Uterus (tissue), 4 donors: ENCODE measurements around the gene ATP5F1E. TPM values are rescaled to one million over a fixed set of nuclear protein-coding genes. Genes with fewer than 3 reads are reported as not detected.

ENCODE experiments used
- DNase-seq, 2 donors: peaks; one replicate each; pipeline ENCODE4 v3.0.0-alpha.2; 2019 to 2020
- H3K27ac ChIP-seq, 2 donors: fragments of 200-600 bp; sonication (generic); 1 replicate in 1 of 2; 2 replicates in 1 of 2; pipeline ENCODE4 v1.5.1; 2016 to 2018
- H3K27me3 ChIP-seq, 2 donors: fragments of 200-600 bp; sonication (generic); one replicate each; pipeline ENCODE4 v1.5.1; 2018 to 2019; ENCODE audit warnings: control low read depth in 1 of 2
- H3K36me3 ChIP-seq, 2 donors: fragments of 200-600 bp; sonication (generic); one replicate each; pipeline ENCODE4 v1.5.1; 2019; ENCODE audit warnings: control low read depth in 1 of 2
- H3K4me1 ChIP-seq, 2 donors: fragments of 200-600 bp; sonication (generic); one replicate each; pipeline ENCODE4 v1.5.1; 2018 to 2019; ENCODE audit warnings: control low read depth in 1 of 2
- H3K4me3 ChIP-seq, 2 donors: fragments of 200-600 bp; sonication (generic); 1 replicate in 1 of 2; 2 replicates in 1 of 2; pipeline ENCODE4 v1.5.1; 2018 to 2019; ENCODE audit warnings: mild to moderate bottlenecking in 1 of 2
- H3K9me3 ChIP-seq, 2 donors: fragments of 200-600 bp; sonication (generic); one replicate each; pipeline ENCODE4 v1.5.1; 2019; ENCODE audit warnings: control low read depth in 1 of 2
- CTCF ChIP-seq, 4 experiments: fragments of 200-600 bp in 2 of 4; fragments of 450-650 bp in 2 of 4; sonication (generic) in 2 of 4; IDR thresholded peaks; one replicate each; pipeline ENCODE4 v1.5.1; 2016 to 2019; ENCODE audit warnings: antibody characterized with exemption in 4 of 4, mild to moderate bottlenecking in 2 of 4, moderate library complexity in 1 of 4
- POLR2A ChIP-seq, 2 donors: fragments of 450-650 bp; IDR thresholded peaks; one replicate each; pipeline ENCODE4 v1.6.1; 2016; ENCODE audit warnings: antibody characterized with exemption in 2 of 2, mild to moderate bottlenecking in 1 of 2, moderate library complexity in 1 of 2
- intact Hi-C: fragments of 100-400 bp; cut with DNase I; formaldehyde crosslinking; loops from one replicate; pipeline ENCODE4 v1.15.1; 2023; ENCODE audit warnings: low total_unique reads
- total RNA-seq, 4 donors: library from RNA; depleted of rRNA in 3 of 4; stranded (reverse); fragments of >200 nt in 3 of 4; gene quantifications; one replicate each; pipeline versions ENCODE4 v1.1.0 to v1.2.4, GENCODE V29; 2014 to 2023
- donor health status: DM: yes; HTN: yes; CAD: no.

The ATP5F1E gene
- total RNA-seq, 4 donors from 2014 or later: 5.6 to 42.4 (median 21.1) TPM

- Histone ChIP-seq H3K4me1 (peaks cover 0 to 4% of the 10 kb centered on the region in 2 donors), H3K4me3 (no peak overlapping the region), H3K27me3 (no peaks in the 10 kb centered on the region), H3K9me3 (no peaks in the 10 kb centered on the region), H3K27ac (no peak overlapping the region), H3K36me3 (no peaks in the 10 kb centered on the region)
- TF ChIP-seq POLR2A (IDR thresholded peaks at IDR 0.05) (no peak), CTCF (IDR thresholded peaks at IDR 0.05) (no peak)
- no peak for DNase-seq
- intact Hi-C loops: no loop called here
Measured at GRCh38 chr20:59001068-59001448, 31.1 kb downstream of the ATP5F1E start.

- Histone ChIP-seq H3K36me3 (no peaks in the 10 kb centered on the region), H3K4me1 (no peaks in the 10 kb centered on the region), H3K27me3 (no peaks in the 10 kb centered on the region), H3K4me3 (no peak overlapping the region), H3K9me3 (no peaks in the 10 kb centered on the region), H3K27ac (no peak overlapping the region)
- intact Hi-C loops: no loop called here
- TF ChIP-seq POLR2A (IDR thresholded peaks at IDR 0.05): no peak
- TF ChIP-seq CTCF (IDR thresholded peaks at IDR 0.05): no peak
- DNase-seq: no peak
Measured at GRCh38 chr20:59000326-59000725, 31.8 kb downstream of the ATP5F1E start.

- no peak for DNase-seq
- TF ChIP-seq POLR2A (IDR thresholded peaks at IDR 0.05): no peak
- Histone ChIP-seq H3K4me3 (no peak overlapping the region), H3K27me3 (no peaks in the 10 kb centered on the region), H3K4me1 (no peaks in the 10 kb centered on the region), H3K36me3 (no peaks in the 10 kb centered on the region), H3K27ac (no peak overlapping the region), H3K9me3 (no peaks in the 10 kb centered on the region)
- intact Hi-C loops: no loop called here
Measured at GRCh38 chr20:58998656-58999055, 33.5 kb downstream of the ATP5F1E start.

- TF ChIP-seq POLR2A (IDR thresholded peaks at IDR 0.05) (no peak), CTCF (IDR thresholded peaks at IDR 0.05) (no peak)
- no peak for DNase-seq
- Histone ChIP-seq H3K9me3 (no peaks in the 10 kb centered on the region), H3K4me1 (no peaks in the 10 kb centered on the region), H3K27me3 (no peaks in the 10 kb centered on the region), H3K27ac (no peak overlapping the region), H3K36me3 (no peaks in the 10 kb centered on the region), H3K4me3 (no peak overlapping the region)
- intact Hi-C loops: no loop called here
Measured at GRCh38 chr20:58997141-58997770, 34.9 kb downstream of the ATP5F1E start.

GRCh38 chr20:58996226-58996611 is 35.9 kb downstream of the ATP5F1E start:
- no peak overlapping the region for H3K27ac ChIP-seq
- intact Hi-C loops: no loop called here
- no peak for TF ChIP-seq CTCF (IDR thresholded peaks at IDR 0.05)
- TF ChIP-seq POLR2A (IDR thresholded peaks at IDR 0.05): no peak
- H3K4me1 ChIP-seq: no peaks in the 10 kb centered on the region
- H3K4me3 ChIP-seq: no peak overlapping the region
- no peak for DNase-seq
- H3K9me3 ChIP-seq: no peaks in the 10 kb centered on the region
- H3K27me3 ChIP-seq: no peaks in the 10 kb centered on the region
- no peaks in the 10 kb centered on the region for H3K36me3 ChIP-seq
